OCI-M2 (cell line): Measurements from ENCODE around the gene NEDD4L.
"Not testable (repeated sequence)": the region's sequence is repeated elsewhere in the genome, so short reads cannot be mapped to it uniquely, and the experiment has no call there.

Experiments used
- DNase-seq: peaks from one replicate; lab custom pipeline; 2025; ENCODE audit not compliant: unreplicated experiment; lab: John Stamatoyannopoulos, UW

Gene NEDD4L

GRCh38 chr18:58408665-58409064 is 364.6 kb downstream of the NEDD4L start:
- DNase-seq, result no peak

GRCh38 chr18:58409802-58410445 is 365.9 kb downstream of the NEDD4L start:
- no peak for DNase-seq

- no peak for DNase-seq
These were observed 367.3 kb downstream of the NEDD4L start for GRCh38 chr18:58411323-58411722.

GRCh38 chr18:58412844-58413666 is 369.0 kb downstream of the NEDD4L start:
- DNase-seq, result no peak

- no peak for DNase-seq
These were observed 369.9 kb downstream of the NEDD4L start for GRCh38 chr18:58413667-58414628.

GRCh38 chr18:58416014-58416703 is 372.1 kb downstream of the NEDD4L start:
- DNase-seq, result no peak

- DNase-seq, result no peak
These were observed 373.0 kb downstream of the NEDD4L start for GRCh38 chr18:58416704-58417683.

GRCh38 chr18:58417752-58418151 is 373.7 kb downstream of the NEDD4L start:
- no peak for DNase-seq

- no peak for DNase-seq
These were observed 374.3 kb downstream of the NEDD4L start for GRCh38 chr18:58418361-58418760.

GRCh38 chr18:58419587-58420199 is 375.7 kb downstream of the NEDD4L start:
- no peak for DNase-seq

- no peak for DNase-seq
These were observed 382.6 kb downstream of the NEDD4L start for GRCh38 chr18:58426611-58427010.

GRCh38 chr18:58427321-58427720 is 383.3 kb downstream of the NEDD4L start:
- no peak for DNase-seq

GRCh38 chr18:58429442-58429841 is 385.4 kb downstream of the NEDD4L start:
- DNase-seq, result no peak

- DNase-seq, result no peak
These were observed 387.2 kb downstream of the NEDD4L start for GRCh38 chr18:58431215-58431614.

- DNase-seq, result no peak
These were observed 388.2 kb downstream of the NEDD4L start for GRCh38 chr18:58432050-58432727.

GRCh38 chr18:58435221-58436005 is 391.4 kb downstream of the NEDD4L start:
- DNase-seq, result not testable (repeated sequence)

GRCh38 chr18:58438161-58438957 is 394.3 kb downstream of the NEDD4L start:
- no peak for DNase-seq
